Gastroesophageal sphincter (tissue), 4 donors: ENCODE measurements around the gene NUDT14. TPM values are rescaled to one million over a fixed set of nuclear protein-coding genes. Genes with fewer than 3 reads are reported as not detected.

Experiments
- ATAC-seq: fragments of 150-250 bp; one replicate; pipeline ENCODE4 v1.9.1; 2016; ENCODE audit warnings: mild to moderate bottlenecking, moderate library complexity
- H3K27ac ChIP-seq, 4 donors: fragments of 200-600 bp; sonication (generic) in 3 of 4; 1 replicate in 3 of 4; 2 replicates in 1 of 4; pipeline ENCODE4 v1.5.1; 2016 to 2019
- H3K27me3 ChIP-seq: fragments of 200-600 bp; sonication (generic); one replicate; pipeline ENCODE4 v1.5.1; 2019
- H3K36me3 ChIP-seq, 2 donors: fragments of 200-600 bp; sonication (generic); one replicate each; pipeline ENCODE4 v1.5.1; 2019; ENCODE audit warnings: control low read depth in 1 of 2
- H3K4me1 ChIP-seq, 3 donors: fragments of 200-600 bp; sonication (generic); 1 replicate in 2 of 3; 2 replicates in 1 of 3; pipeline ENCODE4 v1.5.1; 2016 to 2019; ENCODE audit warnings: control low read depth in 2 of 3
- H3K4me3 ChIP-seq, 2 donors: fragments of 200-600 bp; sonication (generic); one replicate each; pipeline ENCODE4 v1.5.1; 2019; ENCODE audit warnings: mild to moderate bottlenecking in 1 of 2, moderate library complexity in 1 of 2
- H3K9me3 ChIP-seq, 3 donors: fragments of 200-600 bp; sonication (generic); one replicate each; pipeline ENCODE4 v1.5.1; 2017 to 2019; ENCODE audit warnings: control low read depth in 2 of 3
- CTCF ChIP-seq, 4 experiments: fragments of 200-600 bp in 2 of 4; fragments of 450-650 bp in 2 of 4; sonication (generic) in 1 of 4; IDR thresholded peaks; one replicate each; pipeline ENCODE4 v1.5.1; 2017 to 2019; ENCODE audit warnings: antibody characterized with exemption in 4 of 4, mild to moderate bottlenecking in 2 of 4, moderate library complexity in 2 of 4
- EP300 ChIP-seq: sonication (generic); formaldehyde crosslinking; IDR thresholded peaks from one replicate; pipeline ENCODE4 v1.6.1; 2017; ENCODE audit warnings: antibody characterized with exemption, mild to moderate bottlenecking
- POLR2A ChIP-seq, 2 donors: fragments of 450-650 bp; IDR thresholded peaks; one replicate each; pipeline ENCODE4 v1.6.1; 2017; ENCODE audit warnings: antibody characterized with exemption in 2 of 2, mild to moderate bottlenecking in 2 of 2, moderate library complexity in 1 of 2
- POLR2AphosphoS5 ChIP-seq: sonication (generic); formaldehyde crosslinking; IDR thresholded peaks from one replicate; pipeline ENCODE4 v1.6.1; 2017; ENCODE audit warnings: antibody characterized with exemption
- WGBS, 2 donors: methylation state at CpG; one replicate each; pipeline ENCODE4 v1.1.5; 2018; ENCODE audit warnings: low coverage in 1 of 2; 5-methylcytosine and 5-hydroxymethylcytosine counted together
- total RNA-seq, 4 donors: library from RNA; depleted of rRNA; stranded (reverse); fragments of >200 nt; gene quantifications; one replicate each; pipeline ENCODE4 v1.1.0, GENCODE V29; 2016

Gene NUDT14
- total RNA-seq, 4 donors from 2014 or later, result 3.4 to 8.4 (median 4.6) TPM

GRCh38 chr14:105201925-105202513 lies 20.9 kb upstream of the NUDT14 start:
- Histone ChIP-seq H3K4me1 (peaks cover 0 to 75% (median 19%) of the 10 kb centered on the region in 3 donors), H3K27ac (peak overlapping the region in 2 of 4 donors; percentile 20 to 33), H3K9me3 (no peaks in the 10 kb centered on the region), H3K27me3 (peaks cover 52% of the 10 kb centered on the region), H3K4me3 (no peak overlapping the region), H3K36me3 (no peaks in the 10 kb centered on the region)
- no peak for TF ChIP-seq EP300
- no peak for TF ChIP-seq CTCF (IDR thresholded peaks at IDR 0.05)
- TF ChIP-seq POLR2A (IDR thresholded peaks at IDR 0.05), result no peak
- no peak for TF ChIP-seq POLR2AphosphoS5
- WGBS, 2 donors, result 100% methylated on average over 1 of the region's 20 CpGs; no CpG with 5 or more reads in 1 of the 2 donors
- no peak for ATAC-seq

- H3K27ac ChIP-seq, result peak overlapping the region in 2 of 4 donors; percentile 20 to 33
- no peak for ATAC-seq
- no peak overlapping the region for H3K4me3 ChIP-seq
- H3K9me3 ChIP-seq, result no peaks in the 10 kb centered on the region
- no peak for TF ChIP-seq EP300
- TF ChIP-seq POLR2A (IDR thresholded peaks at IDR 0.05), result no peak
- TF ChIP-seq CTCF (IDR thresholded peaks at IDR 0.05), result no peak
- TF ChIP-seq POLR2AphosphoS5, result no peak
- no CpG with 5 or more reads among the region's 28 CpGs for WGBS, 2 donors
- H3K36me3 ChIP-seq, result no peaks in the 10 kb centered on the region
- peaks cover 0 to 76% (median 26%) of the 10 kb centered on the region in 3 donors for H3K4me1 ChIP-seq
- H3K27me3 ChIP-seq, result peaks cover 59% of the 10 kb centered on the region
Observed at GRCh38 chr14:105201156-105201924, 20.2 kb upstream of the NUDT14 start.

GRCh38 chr14:105200641-105201040 lies 19.5 kb upstream of the NUDT14 start:
- TF ChIP-seq POLR2AphosphoS5, result no peak
- TF ChIP-seq POLR2A (IDR thresholded peaks at IDR 0.05), result no peak
- no peak for TF ChIP-seq EP300
- TF ChIP-seq CTCF (IDR thresholded peaks at IDR 0.05), result no peak
- H3K9me3 ChIP-seq, result no peaks in the 10 kb centered on the region
- no peak overlapping the region for H3K4me3 ChIP-seq
- peaks cover 0 to 79% (median 33%) of the 10 kb centered on the region in 3 donors for H3K4me1 ChIP-seq
- WGBS, 2 donors, result 56 to 69% methylated on average over 3 to 6 of the region's 16 CpGs
- no peak overlapping the region for H3K27ac ChIP-seq
- H3K36me3 ChIP-seq, result no peaks in the 10 kb centered on the region
- ATAC-seq, result no peak
- peaks cover 66% of the 10 kb centered on the region for H3K27me3 ChIP-seq

- no peak overlapping the region for H3K27ac ChIP-seq
- H3K4me3 ChIP-seq, result no peak overlapping the region
- H3K4me1 ChIP-seq, result peaks cover 0 to 79% (median 34%) of the 10 kb centered on the region in 3 donors
- no peaks in the 10 kb centered on the region for H3K9me3 ChIP-seq
- no peaks in the 10 kb centered on the region for H3K36me3 ChIP-seq
- TF ChIP-seq POLR2A (IDR thresholded peaks at IDR 0.05) (no peak), EP300 (no peak), POLR2AphosphoS5 (no peak), CTCF (IDR thresholded peaks at IDR 0.05) (no peak)
- ATAC-seq, result no peak
- H3K27me3 ChIP-seq, result peaks cover 72% of the 10 kb centered on the region
- 85 to 86% methylated on average over 2 to 4 of the region's 10 CpGs for WGBS, 2 donors
Observed at GRCh38 chr14:105200074-105200473, 19.0 kb upstream of the NUDT14 start.

GRCh38 chr14:105199093-105199492 lies 18.0 kb upstream of the NUDT14 start:
- H3K27ac ChIP-seq, result peak overlapping the region in 3 of 4 donors; percentile 39 to 62 (median 47)
- peaks cover 81% of the 10 kb centered on the region for H3K27me3 ChIP-seq

More at GRCh38 chr14:105199093-105199492, 18.0 kb upstream of the NUDT14 start:
- ATAC-seq, result no peak
- Histone ChIP-seq H3K9me3 (no peaks in the 10 kb centered on the region), H3K4me1 (peaks cover 0 to 79% (median 27%) of the 10 kb centered on the region in 3 donors), H3K36me3 (no peaks in the 10 kb centered on the region), H3K4me3 (no peak overlapping the region)
- TF ChIP-seq CTCF (IDR thresholded peaks at IDR 0.05) (no peak), POLR2AphosphoS5 (no peak), EP300 (no peak), POLR2A (IDR thresholded peaks at IDR 0.05) (no peak)
- no CpG with 5 or more reads among the region's 18 CpGs for WGBS, 2 donors
